M059J (cell line): ENCODE measurements around the gene SYNDIG1. TPM values are rescaled to one million over a fixed set of nuclear protein-coding genes. Genes with fewer than 3 reads are reported as not detected.
"Not testable (repeated sequence)": the region's sequence is repeated elsewhere in the genome, so short reads cannot be mapped to it uniquely, and the experiment has no call there.

ENCODE experiments used
- DNase-seq: peaks from one replicate; pipeline ENCODE4 v3.0.0-alpha.2; 2012; ENCODE audit warnings: low read depth
- total RNA-seq: library from RNA; depleted of rRNA; stranded (reverse); fragments of >200 nt; shearing (Covaris generic); gene quantifications from 2 replicates; pipeline ENCODE4 v1.2.3, GENCODE V29; 2014

SYNDIG1 gene
- total RNA-seq, 1 experiment from 2014 or later: not detected

- DNase-seq: no peak
These were observed 139.7 kb downstream of the SYNDIG1 start for GRCh38 chr20:24608926-24609667.

DNA sequence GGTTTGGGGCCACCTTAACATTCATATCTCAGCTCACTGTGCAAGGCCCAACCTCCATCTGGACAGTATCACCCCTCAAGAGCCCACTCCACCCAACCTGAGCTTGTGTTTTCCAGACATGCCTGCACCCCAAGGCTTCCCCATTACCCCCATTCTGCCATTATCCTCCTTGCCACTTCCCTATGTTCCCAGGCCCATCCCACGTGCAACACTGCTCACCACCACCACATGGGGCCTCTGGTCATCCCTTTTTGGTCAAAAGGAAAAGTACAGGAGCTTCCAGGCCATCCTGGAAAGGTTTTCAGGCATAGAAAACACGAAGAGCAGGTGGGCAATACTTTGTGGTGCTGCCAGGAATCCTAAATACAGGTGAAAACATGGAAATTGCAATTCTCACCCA, 140.3 kb downstream of the SYNDIG1 start:
- no peak for DNase-seq

- no peak for DNase-seq
These were observed 141.1 kb downstream of the SYNDIG1 start for GRCh38 chr20:24610341-24611115.

GRCh38 chr20:24611360-24612140, 142.1 kb downstream of the SYNDIG1 start:
- DNase-seq: no peak

GRCh38 chr20:24612799-24613775, 143.7 kb downstream of the SYNDIG1 start:
- peak; percentile 36 for DNase-seq

DNA sequence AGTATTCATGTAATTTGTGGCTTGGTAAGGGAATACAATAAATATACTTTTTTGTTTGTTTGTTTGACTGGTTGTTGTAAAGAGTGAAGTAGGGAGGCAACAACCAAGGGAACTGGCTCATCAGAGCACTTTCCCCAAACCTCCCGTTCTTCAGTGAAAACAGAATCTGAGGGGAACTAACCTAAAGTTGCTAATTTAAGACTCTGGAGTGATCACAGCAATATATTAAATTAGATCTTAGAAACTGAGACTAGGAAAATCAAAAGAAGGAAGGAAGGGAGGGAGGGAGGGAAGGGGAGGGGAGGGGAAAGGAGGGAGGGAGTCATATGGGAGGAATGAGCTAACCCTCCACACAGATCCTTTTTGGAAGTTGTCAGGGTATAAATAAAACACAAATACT, 144.9 kb downstream of the SYNDIG1 start:
- DNase-seq: no peak

- DNase-seq: no peak
These were observed 145.9 kb downstream of the SYNDIG1 start for GRCh38 chr20:24615353-24615752.

GRCh38 chr20:24616258-24617079, 147.0 kb downstream of the SYNDIG1 start:
- DNase-seq: no peak

DNA sequence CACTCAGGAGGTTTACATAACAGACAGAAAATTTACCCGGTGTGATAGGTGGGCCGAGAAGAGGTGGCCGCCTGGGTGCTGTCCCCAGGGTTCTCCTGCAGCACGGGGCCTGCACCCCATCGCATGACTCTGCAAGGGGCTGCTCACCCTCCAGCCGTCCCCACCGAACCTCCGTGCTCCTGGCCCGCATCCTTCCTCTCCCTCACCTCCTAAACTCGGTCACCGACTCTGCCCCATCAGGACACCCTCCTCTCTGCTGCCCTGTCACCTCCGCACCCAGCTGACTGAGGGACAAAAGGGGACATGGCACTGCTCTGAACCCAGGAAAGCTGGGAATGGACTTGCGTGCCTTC, 147.6 kb downstream of the SYNDIG1 start:
- no peak for DNase-seq

- DNase-seq: no peak
These were observed 148.5 kb downstream of the SYNDIG1 start for GRCh38 chr20:24617757-24618450.

GRCh38 chr20:24618739-24619138, 149.3 kb downstream of the SYNDIG1 start:
- DNase-seq: no peak

DNA sequence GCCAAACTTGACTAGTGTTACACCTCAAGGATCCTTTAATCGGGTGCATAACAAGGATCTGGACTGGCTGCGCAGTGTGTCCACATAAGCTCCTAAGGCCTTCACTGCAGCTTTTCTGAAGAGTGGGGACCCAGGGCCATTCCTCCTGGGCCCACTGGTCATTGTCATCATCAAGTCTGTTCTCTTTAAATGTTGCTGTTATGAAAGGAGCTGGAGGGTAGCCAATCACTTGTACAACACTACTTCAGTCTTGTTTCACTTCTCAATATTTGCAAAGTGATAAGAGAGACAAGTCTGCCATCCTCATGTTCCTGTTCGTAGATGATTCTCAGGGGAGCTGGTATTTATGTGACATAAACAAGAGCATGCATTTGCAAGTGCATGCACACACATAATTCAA, 149.8 kb downstream of the SYNDIG1 start:
- no peak for DNase-seq

DNA sequence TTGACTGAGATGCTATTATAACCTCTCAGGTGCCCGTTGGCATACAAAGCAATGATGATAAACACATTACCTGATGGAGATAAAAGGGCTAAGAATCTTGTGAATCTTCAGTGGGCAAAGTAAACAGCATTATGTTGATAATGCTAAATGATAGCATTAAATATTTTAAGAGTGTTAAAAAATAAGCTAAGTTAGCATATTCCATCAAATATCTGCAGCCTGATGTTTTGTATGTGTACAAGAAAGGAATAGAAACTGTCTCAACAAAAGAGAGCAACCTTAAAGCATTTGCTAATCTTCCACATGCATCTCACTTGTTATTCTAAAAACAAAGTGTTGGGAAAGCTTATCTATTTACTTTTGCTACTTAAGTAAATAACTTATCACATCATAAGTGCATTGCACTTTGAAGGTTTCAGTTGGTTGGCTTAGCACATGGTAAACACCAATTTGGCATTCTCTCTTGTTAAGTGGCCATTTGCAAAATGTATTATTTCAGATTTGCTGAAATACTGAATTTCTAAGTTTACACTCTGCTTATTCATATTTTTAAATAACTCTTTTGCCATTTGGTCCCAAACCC, 151.6 kb downstream of the SYNDIG1 start:
- no peak for DNase-seq

DNA sequence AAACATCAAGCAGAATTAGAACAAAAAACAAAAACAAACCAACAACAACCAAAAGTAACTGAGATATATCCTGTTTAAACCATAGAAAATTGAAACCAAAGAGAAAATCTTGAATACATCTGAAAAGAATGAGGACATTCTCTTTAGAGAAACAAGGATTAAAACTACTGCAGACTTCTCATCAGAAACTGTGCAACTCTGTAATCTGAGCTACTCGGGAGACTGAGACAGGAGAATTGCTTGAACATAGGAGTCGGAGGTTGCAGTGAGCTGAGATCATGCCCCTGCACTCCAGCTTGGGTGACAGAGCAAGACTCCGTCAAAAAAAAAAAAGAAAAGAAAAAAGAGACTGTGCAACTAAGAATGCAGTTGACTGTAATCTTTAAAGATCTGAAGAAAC, 153.4 kb downstream of the SYNDIG1 start:
- DNase-seq: no peak

GRCh38 chr20:24626141-24626540, 156.7 kb downstream of the SYNDIG1 start:
- DNase-seq: not testable (repeated sequence)

- DNase-seq: no peak
These were observed 157.9 kb downstream of the SYNDIG1 start for GRCh38 chr20:24627291-24627690.

- no peak for DNase-seq
These were observed 158.5 kb downstream of the SYNDIG1 start for GRCh38 chr20:24627926-24628325.

DNA sequence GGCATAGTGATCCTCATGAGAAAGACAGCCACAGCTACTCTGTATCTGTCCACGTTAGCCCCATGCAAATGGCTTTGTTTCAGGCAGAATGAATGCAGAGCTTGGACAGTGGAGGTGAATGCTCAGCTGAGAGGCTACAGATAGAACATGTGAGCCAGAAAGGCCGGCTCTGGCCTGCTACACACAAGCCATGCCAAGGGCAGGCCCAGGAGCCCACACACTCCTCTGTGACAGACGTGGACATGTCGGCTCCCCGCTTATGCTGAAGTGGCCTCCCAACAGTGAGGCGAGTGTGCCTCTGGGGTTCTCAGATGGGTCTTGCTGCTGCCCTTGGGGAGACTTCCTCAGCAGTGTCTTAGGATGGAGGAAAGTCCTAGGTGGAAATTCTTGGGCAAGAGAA, 159.6 kb downstream of the SYNDIG1 start:
- no peak for DNase-seq

DNA sequence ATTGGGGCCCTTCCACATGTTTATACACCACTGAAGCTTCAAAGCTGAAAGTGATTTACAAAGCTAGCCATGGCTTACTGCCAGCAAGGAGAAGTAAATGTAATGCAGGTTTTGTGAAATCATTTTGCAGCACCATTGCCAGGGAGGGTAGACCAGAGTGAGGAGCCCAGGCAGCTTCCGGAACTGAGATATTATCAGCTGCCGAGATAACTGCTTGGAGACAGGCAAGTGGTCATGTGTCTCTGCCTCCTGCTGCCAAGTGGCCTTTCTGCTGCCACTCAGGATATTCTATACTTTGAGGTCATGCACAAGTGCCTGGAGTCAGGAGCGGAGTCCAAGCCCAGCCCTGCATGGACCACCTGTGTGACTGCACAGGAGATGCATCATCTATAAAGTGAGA, 160.2 kb downstream of the SYNDIG1 start:
- no peak for DNase-seq
